SW480 (cell line): ENCODE results near the gene TOB2.
"Not testable (repeated sequence)": the region's sequence is repeated elsewhere in the genome, so short reads cannot be mapped to it uniquely, and the experiment has no call there.

Experiments
- DNase-seq: peaks from one replicate; pipeline ENCODE4 v3.0.0-alpha.2; 2016; ENCODE audit warnings: low spot score

Gene TOB2

DNA sequence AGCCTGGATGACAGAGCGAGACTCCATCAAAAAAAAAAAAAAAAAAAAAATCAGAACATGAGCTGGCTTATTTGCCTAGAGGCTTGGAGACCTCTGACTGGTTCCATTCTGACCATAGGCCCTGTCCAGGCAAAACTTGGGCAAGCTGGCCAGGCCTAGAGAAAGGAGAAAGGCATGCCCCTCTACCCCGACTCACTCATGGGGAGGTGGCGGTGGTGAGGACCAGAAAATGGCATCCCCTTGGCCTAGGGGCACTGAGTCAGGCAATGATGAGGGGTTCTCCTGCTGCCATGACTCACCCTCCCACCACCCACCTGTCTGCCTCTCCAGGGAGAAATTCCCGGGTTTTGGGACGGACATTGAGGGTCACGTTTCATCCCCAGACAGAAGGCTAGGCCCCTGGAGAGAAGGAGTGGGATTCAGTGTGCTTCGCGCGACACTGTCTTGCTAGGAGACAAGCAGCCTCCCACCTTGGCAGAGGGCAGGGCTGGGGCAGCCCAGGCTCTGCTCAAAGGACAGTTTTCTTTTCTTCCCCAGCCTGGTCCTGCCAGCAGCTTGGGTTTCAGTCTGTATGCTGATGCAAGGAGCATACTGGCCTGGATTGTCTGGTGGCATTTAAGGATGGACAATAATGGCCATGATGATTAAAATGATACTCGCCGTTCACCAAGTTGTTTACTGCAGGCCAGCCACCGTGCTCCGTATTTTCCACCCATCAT is 17.2 kb downstream of the TOB2 start:
- DNase-seq = no peak

DNA sequence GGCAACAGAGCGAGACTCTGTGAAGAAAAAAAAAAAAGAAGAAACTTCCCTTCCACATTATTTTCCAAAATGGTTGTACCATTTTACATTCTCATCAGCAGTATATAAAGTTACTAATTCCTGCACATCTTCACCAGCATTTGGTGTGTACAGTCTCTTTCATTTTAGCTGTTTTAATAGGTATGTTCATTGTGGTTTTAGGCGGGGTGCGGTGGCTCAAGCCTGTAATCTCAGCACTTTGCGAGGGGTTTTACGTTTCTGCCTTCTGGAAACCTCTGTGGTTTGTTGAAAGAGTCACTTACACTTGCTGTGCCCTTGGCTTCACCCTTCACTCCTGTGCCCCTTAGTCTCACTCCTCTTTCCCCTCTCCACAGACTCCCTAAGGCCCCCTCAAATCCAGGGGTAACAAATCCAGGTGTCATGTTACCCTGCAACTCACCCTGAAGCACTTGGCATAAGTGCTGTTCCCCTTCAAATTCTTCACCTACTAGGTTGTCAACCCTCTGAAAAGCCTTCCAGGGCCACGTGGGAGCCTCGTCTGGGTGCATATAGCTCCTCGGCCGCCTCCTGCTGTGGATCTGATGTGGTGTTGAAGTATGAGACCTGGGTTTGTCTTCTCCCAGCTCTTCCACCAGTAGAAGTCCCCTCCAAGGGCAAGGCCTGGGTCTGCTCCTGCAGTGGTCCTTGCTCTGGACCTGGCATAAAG is 20.8 kb downstream of the TOB2 start:
- no peak for DNase-seq

DNA sequence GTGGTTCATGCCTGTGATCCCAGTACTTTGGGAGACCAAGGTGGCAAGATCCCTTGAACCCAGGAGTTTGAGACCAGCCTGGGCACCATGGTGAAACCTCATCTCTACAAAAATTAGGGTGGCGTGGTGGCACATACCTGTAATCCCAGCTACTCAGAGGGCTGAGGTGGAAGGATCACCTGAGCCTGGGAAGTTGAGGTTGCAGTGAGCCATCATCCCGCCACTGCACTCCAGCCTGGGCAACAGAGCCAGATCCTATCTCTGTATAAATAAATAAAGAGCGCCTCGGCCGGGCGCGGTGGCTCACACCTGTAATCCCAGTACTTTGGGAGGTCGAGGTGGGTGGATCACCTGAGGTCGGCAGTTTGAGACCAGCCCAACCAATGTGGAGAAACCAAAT is 27.9 kb downstream of the TOB2 start:
- DNase-seq = no peak

DNA sequence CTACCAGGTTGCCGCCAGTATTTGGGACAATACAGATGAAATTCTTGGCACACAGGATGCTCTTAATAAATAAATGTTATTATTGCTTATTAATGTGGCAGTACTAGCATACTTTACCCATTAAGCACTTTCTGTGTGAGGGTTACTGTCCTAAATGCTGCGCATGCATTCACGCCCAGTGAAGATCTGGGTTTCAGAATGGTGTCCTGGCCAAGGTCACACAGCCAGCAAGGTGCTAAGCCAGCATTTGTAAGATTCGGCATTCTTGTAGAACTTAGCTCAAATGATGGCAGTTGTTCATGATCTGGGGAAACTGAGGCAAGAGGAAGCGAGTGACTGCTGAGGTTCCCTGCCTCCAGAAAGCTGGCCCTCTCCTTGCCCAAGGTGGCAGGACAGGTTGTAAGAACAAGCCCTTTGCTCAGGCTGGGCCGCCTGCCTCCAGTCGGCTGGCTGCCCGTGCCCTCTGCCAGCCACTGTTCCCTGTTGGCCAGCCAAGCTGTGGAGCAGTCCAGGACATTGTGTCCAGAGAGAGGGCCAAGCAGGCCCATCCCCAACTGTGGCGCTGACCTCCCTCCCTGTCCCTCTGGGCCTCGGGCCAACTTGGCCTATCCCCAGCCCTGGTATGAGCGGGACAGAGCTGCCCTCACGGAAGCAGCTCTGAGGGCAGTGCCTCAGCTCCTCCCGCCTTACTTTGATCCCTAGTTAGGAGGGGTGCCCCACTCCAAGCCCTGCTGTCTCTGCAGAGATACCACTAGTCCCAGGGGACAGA is 28.8 kb downstream of the TOB2 start:
- no peak for DNase-seq

DNA sequence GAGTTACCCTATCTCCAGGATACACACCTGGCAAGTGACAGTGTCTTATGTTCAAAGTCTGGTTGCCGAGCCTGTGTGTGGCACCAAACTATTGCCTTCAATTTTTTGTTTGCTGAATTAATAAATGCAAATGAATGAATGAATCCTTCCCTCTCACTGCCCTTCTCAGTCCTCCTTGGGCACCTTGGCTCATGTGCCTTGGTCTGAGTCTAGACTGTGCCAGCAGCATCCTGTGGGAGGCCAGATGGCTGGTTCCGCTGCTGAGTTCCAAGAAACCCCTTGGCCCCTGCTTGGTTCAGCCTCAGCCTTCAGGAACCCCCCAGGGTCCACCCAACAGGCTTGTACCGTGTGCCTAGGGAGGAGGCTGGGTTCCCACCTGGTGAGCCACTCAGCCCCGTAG is 31.0 kb downstream of the TOB2 start:
- no peak for DNase-seq

DNA sequence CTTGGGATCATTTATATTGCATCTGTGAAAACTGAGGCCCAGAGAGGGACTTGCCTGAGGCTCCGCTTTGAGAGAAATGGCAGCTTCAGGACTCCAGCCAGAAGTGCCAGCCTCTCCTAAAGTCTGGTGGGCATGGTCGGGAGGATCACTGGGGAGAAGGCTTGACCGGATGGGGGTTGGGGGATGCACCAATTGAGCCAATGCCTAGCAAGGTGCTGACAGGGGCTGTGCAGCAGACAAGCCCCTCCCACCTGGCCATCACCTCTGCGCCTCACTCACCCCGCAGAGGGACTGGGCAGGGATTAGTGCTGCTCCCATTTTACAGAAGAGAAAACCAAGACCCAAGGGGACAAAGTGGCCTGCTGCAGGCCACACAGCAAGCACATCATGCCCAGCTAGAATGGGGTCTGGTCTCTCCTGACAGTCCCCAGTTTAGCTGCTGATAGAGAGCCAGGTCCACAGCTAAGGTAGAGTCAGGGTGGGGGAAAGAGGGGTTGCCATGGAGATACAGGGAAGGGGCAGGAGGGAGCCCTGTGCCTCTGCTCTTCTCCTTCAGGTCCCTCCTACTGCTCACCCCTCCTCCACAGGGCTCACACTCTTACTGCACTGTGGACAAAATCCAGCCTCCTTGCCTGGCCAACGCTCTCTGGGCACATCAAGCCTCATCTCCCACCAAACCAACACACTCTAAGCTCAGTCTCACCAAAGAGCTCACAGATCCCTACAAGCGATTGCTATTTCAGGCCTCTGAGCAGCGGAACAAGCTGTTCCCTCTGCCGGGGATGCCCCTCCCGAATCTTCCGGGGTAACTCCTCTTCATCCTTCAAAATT is 35.4 kb downstream of the TOB2 start:
- no peak for DNase-seq

DNA sequence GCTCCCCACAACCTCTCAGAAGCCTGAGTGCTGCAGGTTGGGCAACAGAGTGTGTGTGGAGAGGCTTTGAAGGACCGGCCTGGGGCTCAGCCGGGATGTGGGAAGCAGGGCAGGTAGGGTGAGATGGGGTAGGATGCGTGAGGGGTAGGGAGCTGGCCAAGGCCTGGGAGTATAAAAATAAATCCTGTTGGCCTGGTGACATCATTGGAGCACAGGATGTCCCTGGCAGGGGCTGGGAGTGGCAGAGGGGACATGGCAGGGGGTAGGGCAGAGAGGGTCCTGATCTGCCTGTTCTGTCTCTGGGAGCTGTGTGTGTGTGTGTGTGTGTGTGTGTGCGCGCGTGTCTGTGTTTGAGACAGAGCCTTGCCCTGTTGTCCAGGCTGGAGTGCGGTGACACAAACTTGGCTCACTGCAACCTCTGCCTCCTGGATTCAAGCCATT is 36.3 kb downstream of the TOB2 start:
- no peak for DNase-seq

DNA sequence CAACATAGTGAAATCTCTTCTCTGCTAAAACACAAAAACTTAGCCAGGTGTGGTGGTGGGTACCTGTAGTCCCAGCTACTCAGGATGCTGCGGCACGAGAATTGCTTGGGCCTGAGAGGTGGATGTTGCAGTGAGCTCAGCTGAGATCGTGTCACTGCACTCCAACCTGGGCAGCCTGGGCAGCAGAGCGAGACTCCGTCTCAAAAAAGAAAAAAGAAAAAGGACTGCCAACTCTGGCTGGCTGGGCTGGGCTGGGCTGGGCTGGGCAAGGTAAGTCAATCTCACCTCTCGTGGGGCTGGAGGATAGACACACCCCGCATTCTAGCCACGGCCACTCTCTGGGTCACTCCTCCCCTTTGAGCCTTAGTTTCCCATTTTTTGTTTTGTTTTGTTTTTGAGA is 37.9 kb downstream of the TOB2 start:
- no peak for DNase-seq

DNA sequence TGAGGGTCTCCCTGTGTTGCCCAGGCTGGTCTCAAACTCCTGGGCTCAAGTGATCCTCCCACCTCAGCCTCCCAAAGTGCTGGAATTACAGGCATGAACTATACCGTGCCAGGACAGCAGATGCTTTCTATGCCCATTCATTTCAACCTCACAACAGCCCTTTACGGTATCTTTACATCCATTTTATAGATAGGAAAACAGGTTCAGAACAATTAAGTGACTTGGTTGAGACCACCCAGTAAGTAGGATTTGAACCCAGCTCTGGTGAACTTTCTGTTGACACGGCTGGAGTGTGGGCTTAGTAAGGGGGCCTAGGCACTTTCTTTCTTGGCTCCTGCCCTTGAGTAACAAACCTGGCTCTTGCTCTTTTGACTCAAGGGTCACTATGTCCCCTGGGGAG is 39.2 kb downstream of the TOB2 start:
- no peak for DNase-seq

DNA sequence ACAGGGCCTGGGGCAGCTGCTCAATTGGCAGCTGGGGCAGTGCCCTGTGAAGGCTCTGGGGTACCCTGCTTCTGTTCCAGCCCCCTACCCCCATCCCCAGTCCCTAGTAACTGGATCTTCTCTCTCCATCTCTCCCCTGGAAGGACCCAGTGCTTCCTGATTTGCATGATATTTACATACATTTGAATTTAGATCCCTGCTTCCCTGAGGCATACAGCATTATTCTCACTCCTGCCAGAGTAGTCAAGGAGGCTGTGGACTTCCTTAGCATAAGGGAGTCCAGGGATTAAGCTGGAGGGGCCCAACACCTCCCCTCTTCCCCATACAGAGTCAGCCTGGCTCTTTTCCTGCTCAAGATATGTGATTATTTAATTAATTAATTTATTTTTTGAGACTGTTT is 40.2 kb downstream of the TOB2 start:
- DNase-seq = no peak

DNA sequence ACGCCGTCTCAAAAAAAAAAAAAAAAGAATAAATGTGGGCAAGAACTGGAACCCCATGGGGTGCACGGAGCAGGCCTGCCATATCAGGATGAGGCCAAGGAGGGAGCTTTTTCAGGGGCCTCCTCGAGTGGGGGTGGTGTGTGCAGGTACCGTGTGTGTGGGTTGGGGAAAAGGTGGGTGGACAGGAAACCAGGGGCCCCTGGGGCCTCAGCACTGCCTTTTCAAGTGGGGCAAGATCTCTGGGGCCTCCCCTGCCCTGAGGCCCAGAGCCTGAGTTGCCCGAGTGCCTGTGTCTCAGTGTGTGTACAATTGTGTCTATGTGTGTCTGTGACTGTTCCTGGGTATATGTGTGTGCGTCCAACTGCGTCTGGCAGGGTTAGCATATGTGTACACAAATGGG is 41.0 kb downstream of the TOB2 start:
- DNase-seq = no peak

DNA sequence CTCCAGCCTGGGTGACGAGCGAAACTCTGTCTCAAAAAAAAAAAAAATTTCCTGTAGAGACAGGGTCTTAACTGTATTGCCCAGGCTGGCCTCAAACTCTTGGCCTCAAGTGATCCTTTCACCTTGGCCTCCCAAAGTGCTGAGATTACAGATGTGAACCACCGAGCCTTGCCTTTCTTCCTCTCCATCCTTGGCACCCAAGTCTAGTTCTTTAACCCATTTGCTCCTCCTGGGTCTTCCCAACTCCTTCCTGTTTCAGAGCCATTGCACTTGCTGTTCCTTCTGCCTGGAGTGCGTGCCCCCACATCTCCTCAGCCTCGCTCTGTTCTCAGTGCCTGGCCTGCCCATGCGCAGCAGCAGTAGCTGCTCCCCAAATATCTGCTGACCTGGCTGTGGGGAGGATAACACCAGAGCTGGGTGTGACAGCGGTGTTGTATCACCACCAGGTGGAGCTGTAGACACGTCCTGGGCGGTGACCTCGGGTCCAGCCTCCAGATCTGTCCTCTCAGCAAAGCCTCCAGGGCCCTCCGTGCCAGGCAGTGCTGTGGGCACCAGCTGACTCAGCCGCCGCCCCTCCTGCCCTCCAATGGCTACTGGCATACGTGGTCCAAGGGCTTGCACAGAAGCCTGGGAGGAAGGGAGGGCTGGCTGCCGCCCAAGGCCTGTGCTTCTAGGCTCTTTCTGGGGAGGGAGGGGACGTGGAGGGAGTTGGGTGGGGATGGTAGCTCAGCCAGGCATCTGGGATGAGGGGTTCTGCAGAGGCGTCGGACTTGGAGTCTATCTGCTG is 42.9 kb downstream of the TOB2 start:
- DNase-seq = peak; percentile 83

DNA sequence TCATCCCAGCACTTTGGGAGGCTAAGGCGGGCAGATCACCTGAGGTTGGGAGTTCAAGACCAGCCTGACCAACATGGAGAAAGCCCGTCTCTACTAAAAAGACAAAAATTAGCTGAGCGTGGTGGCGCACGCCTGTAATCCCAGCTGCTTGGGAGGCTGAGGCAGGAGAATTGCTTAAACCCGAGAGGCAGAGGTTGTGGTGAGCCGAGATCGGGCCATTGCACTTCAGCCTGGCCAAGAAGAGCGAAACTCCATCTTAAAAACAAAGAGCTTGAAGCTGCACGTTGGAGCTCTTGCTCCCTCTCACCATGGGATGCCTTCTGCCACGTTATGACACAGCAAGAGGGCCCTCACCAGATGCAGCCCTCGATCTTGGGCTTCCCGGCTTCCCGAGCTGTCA is 43.8 kb downstream of the TOB2 start:
- not testable (repeated sequence) for DNase-seq

DNA sequence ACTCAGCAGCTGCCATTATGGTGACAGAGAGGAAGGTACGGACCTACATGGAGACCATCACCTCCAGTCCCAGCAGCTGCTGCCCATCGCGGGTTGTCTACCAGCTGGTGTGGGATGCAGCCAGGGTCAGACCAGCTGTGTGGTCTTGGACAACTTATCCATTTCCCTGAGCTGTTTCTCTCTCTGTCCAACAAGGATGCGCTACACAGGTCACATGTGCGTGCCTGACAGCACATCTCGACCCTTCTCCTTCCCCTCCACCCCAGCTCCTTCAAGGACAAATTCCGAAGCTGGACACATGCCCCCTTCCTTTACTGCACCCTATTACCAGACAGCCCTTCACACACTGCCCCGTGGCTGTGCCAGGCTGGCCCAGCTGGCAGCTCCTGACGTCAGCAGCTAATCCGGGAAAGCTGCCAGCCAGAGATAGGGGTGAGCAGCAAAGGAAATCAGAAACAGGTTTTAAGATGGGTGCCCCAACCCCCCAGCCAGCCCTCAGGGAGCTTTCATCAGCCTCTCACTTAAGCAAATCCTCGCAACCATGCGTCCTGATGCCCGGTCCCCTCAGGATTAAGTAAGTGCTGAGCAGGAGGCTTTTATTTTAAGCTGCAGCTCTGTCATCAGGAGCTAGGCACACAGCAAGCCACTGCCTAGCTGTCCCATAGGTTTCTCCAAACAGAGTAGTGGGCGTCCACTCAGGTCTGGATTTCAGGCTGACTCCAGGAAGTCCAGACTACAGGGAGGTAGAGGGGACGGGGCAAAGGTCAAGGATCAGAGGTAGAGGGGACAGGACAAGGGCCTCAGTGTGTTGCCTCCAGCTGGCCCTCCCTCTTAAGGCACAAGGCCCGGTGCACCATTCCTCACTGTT is 44.6 kb downstream of the TOB2 start:
- no peak for DNase-seq

DNA sequence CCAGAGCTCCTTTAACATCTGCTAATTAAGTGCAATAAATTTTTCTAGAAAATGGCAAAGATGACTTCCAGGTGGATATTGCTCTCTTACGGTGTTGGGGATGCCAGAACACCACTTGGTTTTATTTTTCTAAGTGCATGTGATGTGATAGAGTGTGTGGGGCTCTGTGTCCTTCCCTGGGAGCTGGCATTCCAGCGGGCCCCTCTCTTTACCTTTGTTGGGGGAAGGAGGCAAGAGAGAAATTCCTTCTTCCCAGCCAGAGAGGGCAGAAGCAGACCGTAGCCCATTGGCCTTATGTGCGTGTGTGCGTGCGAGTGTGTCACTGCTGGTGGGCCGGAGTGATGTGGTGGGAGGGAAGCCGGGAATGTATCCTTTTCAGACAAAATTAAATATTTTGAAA is 47.7 kb downstream of the TOB2 start:
- DNase-seq = no peak

DNA sequence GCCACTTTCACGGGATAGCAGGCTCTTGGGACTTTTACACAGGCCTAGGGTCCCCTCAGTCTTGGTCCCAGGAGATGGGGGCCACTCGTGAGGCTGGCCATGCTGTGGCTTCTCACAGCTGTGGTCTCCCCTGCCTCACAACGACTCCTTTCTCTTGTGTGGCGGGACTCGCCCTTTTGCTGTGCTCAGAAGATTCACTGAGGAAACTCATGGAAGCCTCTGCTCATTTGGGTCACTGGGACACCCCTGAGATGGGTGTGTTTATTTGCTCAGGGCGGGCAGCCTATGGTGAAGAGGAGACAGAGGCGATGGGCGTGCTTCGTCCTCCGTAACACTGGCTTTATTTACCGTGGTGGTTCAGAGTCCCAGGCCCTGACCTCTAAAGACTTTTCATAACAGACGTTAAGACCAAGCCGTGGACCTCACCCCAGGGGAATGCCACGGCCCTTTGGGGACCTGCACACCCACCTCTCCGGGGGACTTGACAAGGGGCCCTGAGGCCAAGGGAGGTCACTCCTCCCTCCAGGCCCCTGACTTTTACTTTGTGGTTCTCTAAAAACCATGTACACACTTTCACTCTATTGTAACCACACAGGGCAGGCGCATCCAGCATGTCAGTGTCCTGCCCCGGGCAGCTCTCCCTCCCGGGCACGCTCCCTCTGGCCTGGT is 49.3 kb downstream of the TOB2 start:
- DNase-seq = no peak

DNA sequence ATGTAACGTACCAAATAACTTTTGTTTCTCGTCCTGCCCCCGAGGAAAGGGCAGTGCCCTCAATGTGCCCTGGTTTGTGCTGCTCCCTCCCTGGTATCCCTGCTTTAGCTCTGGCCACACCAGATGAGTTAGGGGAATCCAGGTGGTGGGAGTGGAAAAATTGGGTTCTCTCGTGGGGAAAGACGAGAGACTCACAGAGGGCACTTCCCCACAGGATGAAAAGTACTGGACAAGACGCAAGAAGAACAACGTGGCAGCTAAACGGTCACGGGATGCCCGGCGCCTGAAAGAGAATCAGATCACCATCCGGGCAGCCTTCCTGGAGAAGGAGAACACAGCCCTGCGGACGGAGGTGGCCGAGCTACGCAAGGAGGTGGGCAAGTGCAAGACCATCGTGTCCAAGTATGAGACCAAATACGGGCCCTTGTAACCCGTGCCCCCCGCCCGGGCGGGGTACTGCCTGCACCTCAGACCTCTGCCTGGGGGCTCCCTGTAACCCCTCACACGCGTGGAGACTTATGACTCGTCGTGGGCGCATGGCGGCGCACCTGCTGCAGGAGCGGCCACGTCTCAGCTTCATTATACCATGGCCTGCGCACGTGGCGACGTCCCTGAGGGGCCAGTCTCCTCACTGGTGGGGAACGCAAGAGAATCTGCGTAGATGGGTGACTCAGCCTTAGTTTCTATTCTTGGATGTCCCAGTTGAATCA is 50.9 kb downstream of the TOB2 start:
- no peak for DNase-seq

DNA sequence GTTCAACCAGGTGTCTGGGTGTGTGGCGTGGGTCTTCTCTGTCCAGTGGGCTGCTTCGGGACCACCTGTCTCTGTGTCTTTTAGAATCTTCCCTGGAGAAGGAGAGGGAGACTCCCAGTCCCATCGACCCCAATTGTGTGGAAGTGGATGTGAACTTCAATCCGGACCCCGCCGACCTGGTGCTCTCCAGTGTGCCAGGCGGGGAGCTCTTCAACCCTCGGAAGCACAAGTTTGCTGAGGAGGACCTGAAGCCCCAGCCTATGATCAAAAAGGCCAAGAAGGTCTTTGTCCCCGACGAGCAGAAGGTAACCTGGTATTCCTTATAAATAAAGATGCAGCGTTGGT is 52.6 kb downstream of the TOB2 start:
- DNase-seq = no peak

DNA sequence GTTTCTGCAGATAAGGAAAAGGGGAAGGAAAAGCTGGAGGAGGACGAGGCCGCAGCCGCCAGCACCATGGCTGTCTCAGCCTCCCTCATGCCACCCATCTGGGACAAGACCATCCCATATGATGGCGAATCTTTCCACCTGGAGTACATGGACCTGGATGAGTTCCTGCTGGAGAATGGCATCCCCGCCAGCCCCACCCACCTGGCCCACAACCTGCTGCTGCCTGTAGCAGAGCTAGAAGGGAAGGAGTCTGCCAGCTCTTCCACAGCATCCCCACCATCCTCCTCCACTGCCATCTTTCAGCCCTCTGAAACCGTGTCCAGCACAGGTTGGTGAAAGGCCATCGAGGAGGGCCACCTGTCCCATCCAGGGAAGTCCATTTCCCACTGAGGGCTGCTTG is 59.3 kb downstream of the TOB2 start:
- DNase-seq = no peak
